Keratinocyte (primary cell): ENCODE measurements around the gene C2CD4A. TPM values are rescaled to one million over a fixed set of nuclear protein-coding genes. Genes with fewer than 3 reads are reported as not detected.

Experiments
- DNase-seq: peaks from one replicate; pipeline ENCODE4 v3.0.0-alpha.2; 2011; ENCODE audit warnings: low read depth, missing footprints, low spot score
- FAIRE-seq: peaks from 2 replicates; lab custom pipeline; 2011; peaks lifted over from hg19 to GRCh38; lab: Jason Lieb, UNC
- H2AFZ ChIP-seq: 2 replicates; pipeline ENCODE4 v1.6.0; 2012; ENCODE audit warnings: low read length, control low read depth, inconsistent platforms; ENCODE audit not compliant: control insufficient read depth
- H3K27ac ChIP-seq: 2 replicates; pipeline ENCODE4 v1.5.1; 2011; ENCODE audit warnings: low read length; ENCODE audit not compliant: control insufficient read depth, insufficient read depth
- H3K27me3 ChIP-seq: 3 replicates; pipeline ENCODE4 v1.6.0; 2011; ENCODE audit warnings: low read length; ENCODE audit not compliant: control insufficient read depth, insufficient read depth; ENCODE audit errors: extremely low read depth
- H3K36me3 ChIP-seq, 2 experiments: 2 replicates in 1 of 2; 3 replicates in 1 of 2; pipeline ENCODE4 v1.5.1; 2011; ENCODE audit warnings: low read length in 2 of 2, mild to moderate bottlenecking in 1 of 2; ENCODE audit not compliant: control insufficient read depth in 2 of 2, insufficient read depth in 2 of 2; ENCODE audit errors: extremely low read depth in 1 of 2
- H3K4me1 ChIP-seq: 3 replicates; pipeline ENCODE4 v1.5.1; 2011; ENCODE audit warnings: low read length; ENCODE audit not compliant: control insufficient read depth, insufficient read depth; ENCODE audit errors: extremely low read depth
- H3K4me2 ChIP-seq: 3 replicates; pipeline ENCODE4 v1.6.0; 2011; ENCODE audit warnings: low read depth, low read length; ENCODE audit not compliant: control insufficient read depth, insufficient read depth; ENCODE audit errors: extremely low read depth
- H3K4me3 ChIP-seq, 3 experiments: fragments of 200-600 bp in 1 of 3; sonication (generic) in 1 of 3; 2 replicates in 2 of 3; 3 replicates in 1 of 3; pipeline ENCODE4 v1.5.1; 2011 to 2016; ENCODE audit warnings: low read length in 3 of 3, mild to moderate bottlenecking in 3 of 3, control low read depth in 2 of 3, inconsistent platforms in 1 of 3, low read depth in 1 of 3, mixed read lengths in 1 of 3, mixed run types in 1 of 3, moderate library complexity in 1 of 3; ENCODE audit not compliant: control insufficient read depth in 2 of 3, insufficient read depth in 2 of 3; ENCODE audit errors: extremely low read depth in 1 of 3
- H3K79me2 ChIP-seq: 2 replicates; pipeline ENCODE4 v1.6.0; 2012; ENCODE audit warnings: low read length; ENCODE audit not compliant: control insufficient read depth, insufficient read depth
- H3K9ac ChIP-seq: 3 replicates; pipeline ENCODE4 v1.6.0; 2011; ENCODE audit warnings: low read length; ENCODE audit not compliant: control insufficient read depth, insufficient read depth; ENCODE audit errors: extremely low read depth
- H3K9me1 ChIP-seq: 3 replicates; pipeline ENCODE4 v1.6.0; 2011; ENCODE audit warnings: low read length; ENCODE audit not compliant: control insufficient read depth, insufficient read depth; ENCODE audit errors: extremely low read depth
- H3K9me3 ChIP-seq: 2 replicates; pipeline ENCODE4 v1.5.1; 2012; ENCODE audit warnings: low read depth, low read length; ENCODE audit not compliant: control insufficient read depth
- H4K20me1 ChIP-seq: 3 replicates; pipeline ENCODE4 v1.6.0; 2011; ENCODE audit warnings: low read length; ENCODE audit not compliant: control insufficient read depth, insufficient read depth; ENCODE audit errors: extremely low read depth
- CTCF ChIP-seq, 3 experiments: IDR thresholded peaks in 1 of 3; conservative IDR thresholded peaks in 1 of 3; optimal IDR thresholded peaks in 1 of 3; 2 replicates in 2 of 3; 3 replicates in 1 of 3; pipeline versions ENCODE3 to v1.5.1; 2011; ENCODE audit warnings: low read length in 3 of 3, mild to moderate bottlenecking in 3 of 3, moderate library complexity in 2 of 3, control low read depth in 1 of 3, inconsistent platforms in 1 of 3; ENCODE audit not compliant: insufficient read depth in 2 of 3; ENCODE audit errors: extremely low read depth in 1 of 3
- EZH2 ChIP-seq: IDR thresholded peaks from one replicate; pipeline ENCODE4 v1.6.1; 2012; ENCODE audit warnings: inconsistent platforms, mild to moderate bottlenecking, low read length, moderate library complexity
- dilution Hi-C: fragments of 300-500 bp; cut with MboI; formaldehyde crosslinking; loops from one replicate; pipeline ENCODE4 v1.7.0; 2020; ENCODE audit warnings: low sequenced_read_pairs; ENCODE audit not compliant: extremely low pct_ligation_motif_present
- polyA plus RNA-seq, 5 experiments: library from polyadenylated mRNA; depleted of rRNA in 3 of 5; stranded (reverse) in 3 of 5; stranded (forward) in 1 of 5; unstranded in 1 of 5; fragments of >200 nt; gene quantifications; 1 replicate in 1 of 5; 2 replicates in 3 of 5; 3 replicates in 1 of 5; pipeline versions ENCODE4 v1.2.1 to v1.2.3, GENCODE V29; 2011 to 2012; ENCODE audit warnings: missing spikeins in 2 of 5, low read depth in 1 of 5, low replicate concordance in 1 of 5

Gene C2CD4A
- polyA plus RNA-seq, 1 donor (not counting 4 experiments of a cell fraction or from before 2014, with no cell fraction given) = not detected

- FAIRE-seq (no peak), DNase-seq (no peak)
- dilution Hi-C loops = no loop called here
- Histone ChIP-seq H3K4me2 (no peak overlapping the region), H3K79me2 (no peaks in the 10 kb centered on the region), H3K36me3 (no peaks in the 10 kb centered on the region), H3K9me3 (no peaks in the 10 kb centered on the region), H3K4me3 (no peak overlapping the region), H4K20me1 (no peaks in the 10 kb centered on the region), H3K4me1 (peaks cover 45% of the 10 kb centered on the region), H2AFZ (no peak overlapping the region), H3K27me3 (no peaks in the 10 kb centered on the region), H3K27ac (no peak overlapping the region), H3K9me1 (peaks cover 2% of the 10 kb centered on the region), H3K9ac (no peak overlapping the region)
- no peak for TF ChIP-seq EZH2
- TF ChIP-seq CTCF (optimal IDR thresholded peaks at IDR 0.05 in 1 of 3, IDR thresholded peaks at IDR 0.05 in 1 of 3, conservative IDR thresholded peaks at IDR 0.05 in 1 of 3; ENCODE audit: extremely low read depth in 1 of 3, insufficient read depth in 2 of 3, low read length in 3 of 3) = no peak
These were observed 49.1 kb downstream of the C2CD4A start for GRCh38 chr15:62115847-62116246.

GRCh38 chr15:62118520-62119226 lies 51.9 kb downstream of the C2CD4A start:
- Histone ChIP-seq H3K9me3 (no peaks in the 10 kb centered on the region), H2AFZ (peak overlapping the region; percentile 69), H4K20me1 (no peaks in the 10 kb centered on the region), H3K36me3 (no peaks in the 10 kb centered on the region), H3K27me3 (no peaks in the 10 kb centered on the region), H3K79me2 (no peaks in the 10 kb centered on the region), H3K4me2 (peak overlapping the region; percentile 67), H3K4me3 (peak overlapping the region in 2 of 3 experiments; percentile 2 to 12), H3K9me1 (no peaks in the 10 kb centered on the region), H3K9ac (peak overlapping the region; percentile 24), H3K4me1 (peaks cover 18% of the 10 kb centered on the region), H3K27ac (peak overlapping the region; percentile 70)
- FAIRE-seq (no peak), DNase-seq (no peak)
- dilution Hi-C loops = no loop called here
- no peak for TF ChIP-seq EZH2
- no peak for TF ChIP-seq CTCF (optimal IDR thresholded peaks at IDR 0.05 in 1 of 3, IDR thresholded peaks at IDR 0.05 in 1 of 3, conservative IDR thresholded peaks at IDR 0.05 in 1 of 3; ENCODE audit: extremely low read depth in 1 of 3, insufficient read depth in 2 of 3, low read length in 3 of 3)
